ENCODE data around the gene LPCAT1.
"Not testable (repeated sequence)": the region's sequence is repeated elsewhere in the genome, so short reads cannot be mapped to it uniquely, and the experiment has no call there.

The LPCAT1 gene

GRCh38 chr5:1545805-1546355 lies 22.1 kb upstream of the LPCAT1 start:
- H3K27me3 ChIP-seq (ENCODE audit: control insufficient read depth in 1 of 2, insufficient read depth in 2 of 2, low read length in 2 of 2): no peaks in the 10 kb centered on the region

GRCh38 chr5:1545126-1545804 lies 21.5 kb upstream of the LPCAT1 start:
- H3K9me3 ChIP-seq (ENCODE audit: control insufficient read depth in 2 of 2, low read length in 2 of 2): no peaks in the 10 kb centered on the region
- H3K27ac ChIP-seq (ENCODE audit: low read length): no peak overlapping the region
- H3K36me3 ChIP-seq (ENCODE audit: control insufficient read depth in 2 of 2, insufficient read depth in 2 of 2, low read length in 2 of 2): no peaks in the 10 kb centered on the region
- H3K27me3 ChIP-seq (ENCODE audit: control insufficient read depth in 1 of 2, insufficient read depth in 2 of 2, low read length in 2 of 2): no peaks in the 10 kb centered on the region
- no peak overlapping the region for H3K4me3 ChIP-seq (ENCODE audit: low read length in 2 of 2)
- no peak overlapping the region for H3K9ac ChIP-seq (ENCODE audit: low read length in 2 of 2)
- no peaks in the 10 kb centered on the region for H3K4me1 ChIP-seq (ENCODE audit: control insufficient read depth, insufficient read depth, low read length)

More at GRCh38 chr5:1545805-1546355, 22.1 kb upstream of the LPCAT1 start:
- Histone ChIP-seq H3K4me1 (ENCODE audit: control insufficient read depth, insufficient read depth, low read length) (no peaks in the 10 kb centered on the region), H3K9me3 (ENCODE audit: control insufficient read depth in 2 of 2, low read length in 2 of 2) (no peaks in the 10 kb centered on the region), H3K9ac (ENCODE audit: low read length in 2 of 2) (no peak overlapping the region), H3K27ac (ENCODE audit: low read length) (no peak overlapping the region), H3K36me3 (ENCODE audit: control insufficient read depth in 2 of 2, insufficient read depth in 2 of 2, low read length in 2 of 2) (no peaks in the 10 kb centered on the region), H3K4me3 (ENCODE audit: low read length in 2 of 2) (no peak overlapping the region)

- Histone ChIP-seq H3K4me3 (ENCODE audit: low read length in 2 of 2) (no peak overlapping the region), H3K4me1 (ENCODE audit: control insufficient read depth, insufficient read depth, low read length) (no peaks in the 10 kb centered on the region), H3K9me3 (ENCODE audit: control insufficient read depth in 2 of 2, low read length in 2 of 2) (no peaks in the 10 kb centered on the region), H3K27me3 (ENCODE audit: control insufficient read depth in 1 of 2, insufficient read depth in 2 of 2, low read length in 2 of 2) (no peaks in the 10 kb centered on the region), H3K27ac (ENCODE audit: low read length) (no peak overlapping the region), H3K36me3 (ENCODE audit: control insufficient read depth in 2 of 2, insufficient read depth in 2 of 2, low read length in 2 of 2) (no peaks in the 10 kb centered on the region), H3K9ac (ENCODE audit: low read length in 2 of 2) (no peak overlapping the region)
These were observed 20.7 kb upstream of the LPCAT1 start for GRCh38 chr5:1544294-1544961.

- Histone ChIP-seq H3K9me3 (ENCODE audit: control insufficient read depth in 2 of 2, low read length in 2 of 2) (no peaks in the 10 kb centered on the region), H3K27ac (ENCODE audit: low read length) (no peak overlapping the region), H3K36me3 (ENCODE audit: control insufficient read depth in 2 of 2, insufficient read depth in 2 of 2, low read length in 2 of 2) (no peaks in the 10 kb centered on the region), H3K4me1 (ENCODE audit: control insufficient read depth, insufficient read depth, low read length) (no peaks in the 10 kb centered on the region), H3K4me3 (ENCODE audit: low read length in 2 of 2) (no peak overlapping the region), H3K27me3 (ENCODE audit: control insufficient read depth in 1 of 2, insufficient read depth in 2 of 2, low read length in 2 of 2) (no peaks in the 10 kb centered on the region), H3K9ac (ENCODE audit: low read length in 2 of 2) (no peak overlapping the region)
These were observed 19.9 kb upstream of the LPCAT1 start for GRCh38 chr5:1543398-1544293.

- H3K27ac ChIP-seq (ENCODE audit: low read length): no peak overlapping the region
- H3K27me3 ChIP-seq (ENCODE audit: control insufficient read depth in 1 of 2, insufficient read depth in 2 of 2, low read length in 2 of 2): no peaks in the 10 kb centered on the region
- no peak overlapping the region for H3K9ac ChIP-seq (ENCODE audit: low read length in 2 of 2)
- H3K36me3 ChIP-seq (ENCODE audit: control insufficient read depth in 2 of 2, insufficient read depth in 2 of 2, low read length in 2 of 2): no peaks in the 10 kb centered on the region
- no peaks in the 10 kb centered on the region for H3K4me1 ChIP-seq (ENCODE audit: control insufficient read depth, insufficient read depth, low read length)
- H3K9me3 ChIP-seq (ENCODE audit: control insufficient read depth in 2 of 2, low read length in 2 of 2): no peaks in the 10 kb centered on the region
- no peak overlapping the region for H3K4me3 ChIP-seq (ENCODE audit: low read length in 2 of 2)
These were observed 19.0 kb upstream of the LPCAT1 start for GRCh38 chr5:1542781-1543180.

- no peaks in the 10 kb centered on the region for H3K4me1 ChIP-seq (ENCODE audit: control insufficient read depth, insufficient read depth, low read length)
- no peak overlapping the region for H3K27ac ChIP-seq (ENCODE audit: low read length)
- H3K36me3 ChIP-seq (ENCODE audit: control insufficient read depth in 2 of 2, insufficient read depth in 2 of 2, low read length in 2 of 2): no peaks in the 10 kb centered on the region
- H3K27me3 ChIP-seq (ENCODE audit: control insufficient read depth in 1 of 2, insufficient read depth in 2 of 2, low read length in 2 of 2): no peaks in the 10 kb centered on the region
- H3K9ac ChIP-seq (ENCODE audit: low read length in 2 of 2): no peak overlapping the region
- no peaks in the 10 kb centered on the region for H3K9me3 ChIP-seq (ENCODE audit: control insufficient read depth in 2 of 2, low read length in 2 of 2)
- no peak overlapping the region for H3K4me3 ChIP-seq (ENCODE audit: low read length in 2 of 2)
These were observed 18.1 kb upstream of the LPCAT1 start for GRCh38 chr5:1541702-1542400.

- no peak overlapping the region for H3K27ac ChIP-seq (ENCODE audit: low read length)
- H3K4me3 ChIP-seq (ENCODE audit: low read length in 2 of 2): no peak overlapping the region
- no peaks in the 10 kb centered on the region for H3K9me3 ChIP-seq (ENCODE audit: control insufficient read depth in 2 of 2, low read length in 2 of 2)
- peaks cover 0 to 3% of the 10 kb centered on the region in 2 donors for H3K27me3 ChIP-seq (ENCODE audit: control insufficient read depth in 1 of 2, insufficient read depth in 2 of 2, low read length in 2 of 2)
- H3K36me3 ChIP-seq (ENCODE audit: control insufficient read depth in 2 of 2, insufficient read depth in 2 of 2, low read length in 2 of 2): no peaks in the 10 kb centered on the region
- no peak overlapping the region for H3K9ac ChIP-seq (ENCODE audit: low read length in 2 of 2)
- H3K4me1 ChIP-seq (ENCODE audit: control insufficient read depth, insufficient read depth, low read length): no peaks in the 10 kb centered on the region
These were observed 17.3 kb upstream of the LPCAT1 start for GRCh38 chr5:1540831-1541701.

GRCh38 chr5:1540166-1540565 lies 16.4 kb upstream of the LPCAT1 start:
- Histone ChIP-seq H3K27ac (ENCODE audit: low read length) (no peak overlapping the region), H3K4me3 (ENCODE audit: low read length in 2 of 2) (no peak overlapping the region), H3K36me3 (ENCODE audit: control insufficient read depth in 2 of 2, insufficient read depth in 2 of 2, low read length in 2 of 2) (no peaks in the 10 kb centered on the region), H3K27me3 (ENCODE audit: control insufficient read depth in 1 of 2, insufficient read depth in 2 of 2, low read length in 2 of 2) (peaks cover 0 to 3% of the 10 kb centered on the region in 2 donors), H3K9ac (ENCODE audit: low read length in 2 of 2) (no peak overlapping the region), H3K9me3 (ENCODE audit: control insufficient read depth in 2 of 2, low read length in 2 of 2) (no peaks in the 10 kb centered on the region), H3K4me1 (ENCODE audit: control insufficient read depth, insufficient read depth, low read length) (no peaks in the 10 kb centered on the region)

GRCh38 chr5:1539393-1540161 lies 15.8 kb upstream of the LPCAT1 start:
- H3K27ac ChIP-seq (ENCODE audit: low read length): not testable (repeated sequence)

More at GRCh38 chr5:1539393-1540161, 15.8 kb upstream of the LPCAT1 start:
- H3K4me1 ChIP-seq (ENCODE audit: control insufficient read depth, insufficient read depth, low read length); H3K27me3 ChIP-seq (ENCODE audit: control insufficient read depth in 1 of 2, insufficient read depth in 2 of 2, low read length in 2 of 2); H3K36me3 ChIP-seq (ENCODE audit: control insufficient read depth in 2 of 2, insufficient read depth in 2 of 2, low read length in 2 of 2); H3K4me3 ChIP-seq (ENCODE audit: low read length in 2 of 2); H3K9ac ChIP-seq (ENCODE audit: low read length in 2 of 2); H3K9me3 ChIP-seq (ENCODE audit: control insufficient read depth in 2 of 2, low read length in 2 of 2): not testable (repeated sequence)

Measured in stomach smooth muscle (tissue), 2 donors.